NCI-H146 treated with DMSO at 0.1 percent for 48 hours (cell line): ENCODE measurements around the gene OR10J5.
"Not testable (repeated sequence)": the region's sequence is repeated elsewhere in the genome, so short reads cannot be mapped to it uniquely, and the experiment has no call there.

Source experiments
- DNase-seq: peaks from one replicate; lab custom pipeline; 2025; ENCODE audit not compliant: unreplicated experiment; lab: John Stamatoyannopoulos, UW

The OR10J5 gene

GRCh38 chr1:159535907-159536306, at the start of gene OR10J5:
TSS of gene OR10J5 (minus strand) at chr1:159536007. CDS start at chr1:159536007, 0 bp downstream.
- DNase-seq, result no peak

DNA sequence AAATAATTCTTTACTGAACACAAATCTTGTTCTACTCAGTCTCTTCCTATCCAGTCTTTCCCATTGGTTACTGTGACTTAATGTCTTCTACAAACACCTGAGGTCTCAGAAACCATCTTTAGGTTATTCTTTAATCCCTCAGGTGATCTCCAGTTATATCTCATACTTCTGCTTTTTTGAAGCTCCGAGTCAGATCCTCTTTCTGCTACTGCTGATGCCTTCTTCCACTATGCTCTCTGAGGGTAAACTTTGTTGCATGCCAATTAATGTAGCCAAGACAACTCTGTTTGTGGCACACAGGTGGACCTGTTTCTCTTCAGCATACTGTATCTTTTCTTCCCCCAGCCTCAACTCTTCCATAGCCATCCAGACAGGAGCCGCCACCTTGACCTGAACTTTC, 48.7 kb upstream of the OR10J5 start:
- DNase-seq, result no peak

DNA sequence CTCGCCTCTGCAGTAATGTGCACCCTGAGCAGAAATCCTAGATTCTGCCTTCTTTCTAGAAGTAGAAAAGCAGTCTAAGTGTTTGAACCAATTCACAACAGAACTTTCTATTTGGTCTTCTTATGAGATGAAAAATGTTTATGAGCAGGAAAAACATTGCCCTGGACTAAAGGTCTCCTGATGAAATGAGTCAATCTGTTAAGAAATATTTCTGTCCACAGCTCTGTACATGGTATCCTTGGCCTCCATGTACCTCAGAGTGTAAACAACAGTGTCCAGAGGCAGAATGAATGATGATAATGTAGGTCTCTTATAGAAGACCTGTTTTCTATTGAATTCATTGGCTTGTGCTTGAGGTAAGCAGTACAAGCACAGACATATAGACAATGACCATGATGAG, 45.6 kb upstream of the OR10J5 start:
- no peak for DNase-seq

GRCh38 chr1:159580340-159580739, 44.5 kb upstream of the OR10J5 start:
- DNase-seq, result no peak

DNA sequence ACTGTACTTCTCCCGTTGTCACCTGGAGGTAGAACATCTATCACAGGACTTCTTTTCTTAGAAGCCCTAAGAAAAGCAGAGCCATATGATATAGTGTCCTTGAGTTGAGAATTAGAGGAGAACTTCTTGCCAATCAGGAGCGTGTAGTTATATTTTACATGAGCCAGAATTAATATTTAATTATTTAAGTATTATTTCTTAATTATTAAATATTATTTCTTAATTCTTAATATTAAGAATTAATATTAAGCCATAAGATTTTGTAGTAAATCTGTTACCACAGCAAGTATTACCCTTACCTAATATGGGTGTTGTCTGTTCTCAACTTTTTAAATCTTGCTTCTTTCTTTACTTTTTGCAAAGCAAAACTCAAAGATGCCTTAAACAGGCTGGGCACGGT, 41.6 kb upstream of the OR10J5 start:
- no peak for DNase-seq

DNA sequence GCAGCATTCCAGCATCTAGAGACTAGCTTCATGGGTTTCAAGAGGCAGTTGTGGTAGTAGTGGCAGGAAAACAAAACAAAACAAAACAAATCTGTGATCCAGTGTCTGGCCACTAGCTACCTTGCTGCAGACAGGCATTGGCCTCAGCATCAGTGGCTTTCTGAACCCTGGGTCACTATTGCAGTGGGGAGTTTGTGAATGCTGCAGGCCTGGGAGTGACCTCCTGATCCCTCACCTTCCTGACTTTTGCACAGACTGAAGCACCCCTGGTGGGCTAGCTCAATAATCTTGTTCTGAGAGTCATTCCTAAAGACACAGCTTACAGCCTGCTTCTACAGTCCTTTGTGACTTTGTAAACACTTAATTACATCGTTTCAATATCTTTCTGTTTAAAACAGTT, 26.9 kb upstream of the OR10J5 start:
- no peak for DNase-seq

DNA sequence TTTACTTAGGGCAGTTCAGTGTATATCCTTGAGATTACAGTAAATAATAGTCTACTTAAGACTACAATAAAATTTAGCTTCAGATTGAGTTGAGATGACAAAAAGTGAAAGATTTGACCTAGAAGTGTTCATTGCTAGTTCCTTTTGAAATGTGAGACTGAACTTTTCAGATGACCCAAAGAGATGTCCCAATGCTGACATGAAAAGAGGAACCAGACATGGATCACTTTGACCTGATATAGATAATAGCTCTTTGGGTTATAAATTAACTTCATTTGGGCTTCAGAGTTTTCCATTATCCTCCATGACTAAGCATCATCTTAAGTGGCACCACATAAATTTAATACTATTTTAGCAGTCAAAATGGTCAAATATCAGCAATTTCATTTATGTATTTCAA, 25.7 kb upstream of the OR10J5 start:
- no peak for DNase-seq

GRCh38 chr1:159560599-159560998, 24.8 kb upstream of the OR10J5 start:
- DNase-seq, result no peak

GRCh38 chr1:159556931-159557369, 21.1 kb upstream of the OR10J5 start:
- no peak for DNase-seq

- no peak for DNase-seq
Observed at GRCh38 chr1:159554696-159555095, 18.9 kb upstream of the OR10J5 start.

DNA sequence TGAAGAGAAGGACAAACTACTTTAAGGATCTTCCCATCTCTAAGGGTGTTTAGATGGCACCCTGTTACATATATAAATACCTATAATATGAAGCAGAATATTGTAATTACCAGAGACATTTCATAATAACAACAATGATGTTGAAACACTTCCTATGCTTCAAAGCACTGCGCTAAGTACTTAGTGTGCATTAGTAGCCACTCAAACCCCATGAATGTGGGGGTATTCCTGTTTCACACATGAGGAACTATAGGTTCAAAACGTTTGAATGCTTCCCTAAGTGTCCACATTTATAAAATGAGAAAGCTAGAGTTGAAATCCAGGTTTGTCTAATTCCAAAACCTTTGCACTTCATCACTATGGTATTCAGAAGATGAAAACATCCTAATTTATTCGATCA, 18.5 kb upstream of the OR10J5 start:
- DNase-seq, result no peak

- no peak for DNase-seq
Observed at GRCh38 chr1:159548126-159548525, 12.3 kb upstream of the OR10J5 start.

GRCh38 chr1:159532922-159533321, 2.9 kb downstream of the OR10J5 start:
- no peak for DNase-seq

DNA sequence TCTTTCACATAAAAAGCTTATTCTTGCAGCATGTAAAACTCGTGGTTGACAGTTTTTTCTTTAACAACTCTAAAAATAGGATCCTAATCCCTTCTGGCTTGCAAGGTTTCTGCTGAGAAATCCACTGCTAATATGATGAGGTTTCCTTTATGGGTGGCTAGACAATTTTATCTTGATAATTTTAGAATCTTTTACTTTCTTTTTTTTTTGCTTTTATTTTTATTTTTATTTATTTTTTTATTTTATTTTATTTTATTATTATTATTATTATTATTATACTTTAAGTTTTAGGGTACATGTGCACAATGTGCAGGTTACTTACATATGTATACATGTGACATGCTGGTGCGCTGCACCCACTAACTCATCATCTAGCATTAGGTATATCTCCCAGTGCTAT, 11.0 kb downstream of the OR10J5 start:
- DNase-seq, result not testable (repeated sequence)

GRCh38 chr1:159510229-159510541, 25.6 kb downstream of the OR10J5 start:
- DNase-seq, result no peak

GRCh38 chr1:159509440-159510228, 26.2 kb downstream of the OR10J5 start:
- DNase-seq, result no peak

DNA sequence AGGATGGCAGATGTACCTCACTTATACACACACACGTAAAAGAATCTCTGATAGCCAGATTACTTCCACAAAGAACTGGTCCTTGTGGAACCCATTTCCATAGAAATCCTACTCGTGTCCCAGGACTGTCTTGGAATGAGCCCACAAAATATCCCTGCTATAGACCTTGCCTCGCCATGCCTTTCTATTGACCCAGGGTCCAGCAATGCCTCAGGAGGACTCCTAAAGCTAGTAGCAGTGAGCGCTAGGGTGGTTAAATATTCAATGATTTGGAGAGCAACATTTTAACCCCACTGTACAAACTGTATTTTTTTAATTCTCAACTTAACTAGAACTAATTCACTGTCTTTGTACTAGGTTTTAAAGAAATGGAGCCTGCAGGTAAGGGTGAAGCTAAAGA, 26.9 kb downstream of the OR10J5 start:
- DNase-seq, result no peak

GRCh38 chr1:159505676-159506075, 30.1 kb downstream of the OR10J5 start:
- no peak for DNase-seq

GRCh38 chr1:159501082-159501481, 34.7 kb downstream of the OR10J5 start:
- DNase-seq, result no peak

- not testable (repeated sequence) for DNase-seq
Observed at GRCh38 chr1:159494513-159495210, 41.1 kb downstream of the OR10J5 start.

DNA sequence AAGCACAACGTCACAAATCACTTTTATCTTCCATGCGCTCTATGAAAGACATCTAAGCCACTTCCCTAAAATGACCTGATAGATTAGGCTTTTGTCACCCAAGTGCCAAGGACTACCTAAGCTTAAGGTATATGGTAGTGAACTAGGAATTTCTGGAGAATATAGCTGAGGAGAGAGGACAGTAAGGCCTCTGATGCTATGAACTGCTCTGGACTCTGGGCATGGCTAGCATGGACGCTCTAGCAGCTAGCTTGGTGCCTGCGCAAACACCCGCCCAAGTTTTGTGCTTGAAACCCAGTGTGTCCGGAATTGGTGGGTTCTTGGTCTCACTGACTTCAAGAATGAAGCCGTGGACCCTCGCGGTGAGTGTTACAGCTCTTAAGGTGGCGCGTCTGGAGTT, 42.5 kb downstream of the OR10J5 start:
- DNase-seq, result no peak

GRCh38 chr1:159492575-159493323, 43.1 kb downstream of the OR10J5 start:
- no peak for DNase-seq
